VCaP (cell line): ENCODE results near the gene ADTRP.

Source experiments
- H3K27ac ChIP-seq: fragments of 450-650 bp; 2 replicates; pipeline ENCODE4 v1.5.1; 2017
- TF ChIP-seq, protein P1 (sequence below): fragments of 450-650 bp; conservative IDR thresholded peaks from 2 replicates; pipeline ENCODE4 v1.5.1; 2017; ENCODE audit warnings: mild to moderate bottlenecking, moderate library complexity

The ADTRP gene

GRCh38 chr6:11810854-11811643, 32.4 kb upstream of the ADTRP start:
- TF ChIP-seq, protein P1, sequence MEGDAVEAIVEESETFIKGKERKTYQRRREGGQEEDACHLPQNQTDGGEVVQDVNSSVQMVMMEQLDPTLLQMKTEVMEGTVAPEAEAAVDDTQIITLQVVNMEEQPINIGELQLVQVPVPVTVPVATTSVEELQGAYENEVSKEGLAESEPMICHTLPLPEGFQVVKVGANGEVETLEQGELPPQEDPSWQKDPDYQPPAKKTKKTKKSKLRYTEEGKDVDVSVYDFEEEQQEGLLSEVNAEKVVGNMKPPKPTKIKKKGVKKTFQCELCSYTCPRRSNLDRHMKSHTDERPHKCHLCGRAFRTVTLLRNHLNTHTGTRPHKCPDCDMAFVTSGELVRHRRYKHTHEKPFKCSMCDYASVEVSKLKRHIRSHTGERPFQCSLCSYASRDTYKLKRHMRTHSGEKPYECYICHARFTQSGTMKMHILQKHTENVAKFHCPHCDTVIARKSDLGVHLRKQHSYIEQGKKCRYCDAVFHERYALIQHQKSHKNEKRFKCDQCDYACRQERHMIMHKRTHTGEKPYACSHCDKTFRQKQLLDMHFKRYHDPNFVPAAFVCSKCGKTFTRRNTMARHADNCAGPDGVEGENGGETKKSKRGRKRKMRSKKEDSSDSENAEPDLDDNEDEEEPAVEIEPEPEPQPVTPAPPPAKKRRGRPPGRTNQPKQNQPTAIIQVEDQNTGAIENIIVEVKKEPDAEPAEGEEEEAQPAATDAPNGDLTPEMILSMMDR: no peak
- H3K27ac ChIP-seq: no peak overlapping the region

DNA sequence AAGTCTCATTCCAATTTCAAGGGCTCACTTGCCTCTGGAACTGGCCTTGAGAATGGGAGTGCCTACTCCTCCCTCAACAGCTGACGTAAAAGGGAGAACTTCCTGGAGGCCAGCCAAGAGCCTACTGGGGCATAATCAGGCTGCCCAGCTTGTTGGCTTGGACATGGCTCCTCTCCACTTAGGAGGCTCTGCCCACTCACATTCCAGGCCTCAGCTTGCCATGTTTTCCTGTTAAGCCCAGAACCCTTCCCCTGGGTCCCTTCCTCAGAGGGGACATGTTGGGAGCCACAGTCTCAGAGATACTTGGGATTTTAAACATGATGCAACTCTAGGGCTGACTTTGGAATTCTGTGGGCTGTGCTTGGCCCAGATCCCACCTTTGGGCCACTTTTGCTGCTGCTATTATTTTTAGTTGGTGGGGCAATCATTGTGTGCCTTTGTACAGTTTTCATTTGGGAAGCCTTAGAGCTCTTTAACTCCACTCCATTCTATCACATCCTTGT, 31.5 kb upstream of the ADTRP start:
- H3K27ac ChIP-seq: no peak overlapping the region

GRCh38 chr6:11808054-11808453, 29.5 kb upstream of the ADTRP start:
- TF ChIP-seq, protein P1: no peak
- H3K27ac ChIP-seq: no peak overlapping the region

More for the DNA sequence above, 31.5 kb upstream of the ADTRP start:
- TF ChIP-seq, protein P1: no peak

GRCh38 chr6:11806561-11807317, 28.1 kb upstream of the ADTRP start:
- TF ChIP-seq, protein P1: no peak
- no peak overlapping the region for H3K27ac ChIP-seq

GRCh38 chr6:11805259-11806053, 26.9 kb upstream of the ADTRP start:
- no peak overlapping the region for H3K27ac ChIP-seq
- TF ChIP-seq, protein P1: no peak

DNA sequence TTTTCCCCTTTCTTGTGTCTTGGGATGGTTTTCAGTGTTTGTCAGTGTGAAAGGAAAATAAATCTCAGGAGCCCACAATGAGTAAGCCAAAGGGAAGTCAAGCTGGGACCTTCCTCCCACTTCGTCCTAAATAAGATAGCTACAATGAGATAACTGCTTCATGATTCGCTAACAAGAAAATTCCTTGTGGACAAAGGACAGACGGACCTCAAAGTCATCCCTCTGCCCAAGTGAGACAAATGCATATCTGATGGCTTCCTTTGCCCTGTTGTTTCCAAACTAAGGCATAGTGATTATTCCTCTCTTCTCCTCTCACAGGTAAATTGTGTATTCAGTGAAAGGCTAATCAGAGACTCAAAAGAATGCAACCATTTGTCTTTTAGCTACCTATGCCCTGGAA, 26.1 kb upstream of the ADTRP start:
- TF ChIP-seq, protein P1: no peak
- H3K27ac ChIP-seq: no peak overlapping the region

GRCh38 chr6:11804135-11804534, 25.5 kb upstream of the ADTRP start:
- H3K27ac ChIP-seq: no peak overlapping the region
- TF ChIP-seq, protein P1: no peak
